ENCODE data around the gene GALNTL6. TPM values are rescaled to one million over a fixed set of nuclear protein-coding genes. Genes with fewer than 3 reads are reported as not detected.

The GALNTL6 gene
- total RNA-seq, 4 donors from 2014 or later, result 0.82 to 0.95 TPM; not detected in 2

GRCh38 chr4:172895699-172896098 lies 1082.5 kb downstream of the GALNTL6 start:
- WGBS, 2 donors (ENCODE audit: low coverage in 1 of 2), result 87 to 88% methylated on average over 3 of the region's 3 CpGs

GRCh38 chr4:172897046-172897445 lies 1083.8 kb downstream of the GALNTL6 start:
- DNase-seq, result no peak
- intact Hi-C loops (cut with DNase I; ENCODE audit: low total_unique reads) (no loop called here), in situ Hi-C loops (cut with MboI; ENCODE audit: low pct_ligation_motif_present in 1 of 4, low pct_unique_long_range_greater_than_20kb in 1 of 4, low sequenced_read_pairs in 3 of 4) (no loop called here)
- Histone ChIP-seq H3K9me3 (peaks cover 0 to 7% of the 10 kb centered on the region in 2 donors), H3K4me3 (no peak overlapping the region), H3K27me3 (no peaks in the 10 kb centered on the region), H3K27ac (no peak overlapping the region), H3K36me3 (no peaks in the 10 kb centered on the region), H3K4me1 (peaks cover 0 to 3% (median 0%) of the 10 kb centered on the region in 4 donors)
- WGBS, 2 donors (ENCODE audit: low coverage in 1 of 2), result 71% methylated on average over 3 of the region's 3 CpGs; no CpG with 5 or more reads in 1 of the 2 donors
- TF ChIP-seq CTCF (IDR thresholded peaks at IDR 0.05) (no peak), EP300 (IDR thresholded peaks at IDR 0.05; ENCODE audit: low read depth) (no peak), POLR2AphosphoS5 (IDR thresholded peaks at IDR 0.05) (no peak), POLR2A (IDR thresholded peaks at IDR 0.05) (no peak)

More at GRCh38 chr4:172895699-172896098, 1082.5 kb downstream of the GALNTL6 start:
- no peaks in the 10 kb centered on the region for H3K36me3 ChIP-seq
- H3K27ac ChIP-seq, result no peak overlapping the region
- H3K4me3 ChIP-seq, result no peak overlapping the region
- DNase-seq, result no peak
- no peaks in the 10 kb centered on the region for H3K27me3 ChIP-seq
- in situ Hi-C loops (cut with MboI; ENCODE audit: low pct_ligation_motif_present in 1 of 4, low pct_unique_long_range_greater_than_20kb in 1 of 4, low sequenced_read_pairs in 3 of 4) (no loop called here), intact Hi-C loops (cut with DNase I; ENCODE audit: low total_unique reads) (no loop called here)
- peaks cover 3 to 7% of the 10 kb centered on the region in 2 donors for H3K9me3 ChIP-seq
- TF ChIP-seq EP300 (IDR thresholded peaks at IDR 0.05; ENCODE audit: low read depth), result no peak
- no peak for TF ChIP-seq CTCF (IDR thresholded peaks at IDR 0.05)
- TF ChIP-seq POLR2AphosphoS5 (IDR thresholded peaks at IDR 0.05), result no peak
- no peak for TF ChIP-seq POLR2A (IDR thresholded peaks at IDR 0.05)
- H3K4me1 ChIP-seq, result peaks cover 0 to 3% (median 0%) of the 10 kb centered on the region in 4 donors

- TF ChIP-seq POLR2A (IDR thresholded peaks at IDR 0.05) (no peak), POLR2AphosphoS5 (IDR thresholded peaks at IDR 0.05) (no peak), CTCF (IDR thresholded peaks at IDR 0.05) (no peak), EP300 (IDR thresholded peaks at IDR 0.05; ENCODE audit: low read depth) (no peak)
- Histone ChIP-seq H3K36me3 (no peaks in the 10 kb centered on the region), H3K27ac (no peak overlapping the region), H3K9me3 (peaks cover 0 to 7% of the 10 kb centered on the region in 2 donors), H3K27me3 (no peaks in the 10 kb centered on the region), H3K4me3 (no peak overlapping the region), H3K4me1 (peaks cover 0 to 3% (median 0%) of the 10 kb centered on the region in 4 donors)
- WGBS, 2 donors (ENCODE audit: low coverage in 1 of 2), result 40 to 66% methylated on average over 2 of the region's 2 CpGs
- in situ Hi-C loops (cut with MboI; ENCODE audit: low pct_ligation_motif_present in 1 of 4, low pct_unique_long_range_greater_than_20kb in 1 of 4, low sequenced_read_pairs in 3 of 4) (no loop called here), intact Hi-C loops (cut with DNase I; ENCODE audit: low total_unique reads) (no loop called here)
- DNase-seq, result peak; percentile 24
Observed at GRCh38 chr4:172898715-172899114, 1085.5 kb downstream of the GALNTL6 start.

GRCh38 chr4:172899861-172900260 lies 1086.7 kb downstream of the GALNTL6 start:
- TF ChIP-seq POLR2AphosphoS5 (IDR thresholded peaks at IDR 0.05) (no peak), CTCF (IDR thresholded peaks at IDR 0.05) (no peak), POLR2A (IDR thresholded peaks at IDR 0.05) (no peak), EP300 (IDR thresholded peaks at IDR 0.05; ENCODE audit: low read depth) (no peak)
- in situ Hi-C loops (cut with MboI; ENCODE audit: low pct_ligation_motif_present in 1 of 4, low pct_unique_long_range_greater_than_20kb in 1 of 4, low sequenced_read_pairs in 3 of 4), result no loop called here
- Histone ChIP-seq H3K9me3 (peaks cover 0 to 7% of the 10 kb centered on the region in 2 donors), H3K36me3 (no peaks in the 10 kb centered on the region), H3K4me3 (no peak overlapping the region), H3K27ac (no peak overlapping the region), H3K4me1 (peaks cover 0 to 3% (median 0%) of the 10 kb centered on the region in 4 donors), H3K27me3 (no peaks in the 10 kb centered on the region)
- DNase-seq, result no peak
- intact Hi-C loops (cut with DNase I; ENCODE audit: low total_unique reads), result no loop called here
- 96 to 100% methylated on average over 4 of the region's 4 CpGs for whole genome bisulfite sequencing, 2 donors (ENCODE audit: low coverage in 1 of 2)
